Heart right ventricle (tissue), 16 donors: ENCODE measurements around the gene DHCR7. TPM values are rescaled to one million over a fixed set of nuclear protein-coding genes. Genes with fewer than 3 reads are reported as not detected.

Experiments used
- ATAC-seq, 8 donors: fragments of 200-7000 bp; cut with Tn5 transposase; one replicate each; pipeline ENCODE4 v1.9.1; 2020; ENCODE audit warnings: mild to moderate bottlenecking in 8 of 8, moderate library complexity in 8 of 8, moderate number of reproducible peaks in 1 of 8
- DNase-seq, 2 donors: peaks; one replicate each; pipeline ENCODE4 v3.0.0-alpha.2; 2020
- H3K27ac ChIP-seq, 10 donors: fragments of 200-600 bp; sonication (generic) in 2 of 10; one replicate each; pipeline versions ENCODE4 v1.5.0 to v1.8.0; 2020 to 2022; ENCODE audit warnings: mild to moderate bottlenecking in 3 of 10
- H3K27me3 ChIP-seq, 7 donors: fragments of 200-600 bp; one replicate each; pipeline ENCODE4 v1.8.0; 2021 to 2022; ENCODE audit warnings: mild to moderate bottlenecking in 2 of 7
- H3K36me3 ChIP-seq, 9 donors: fragments of 200-600 bp; sonication (generic) in 1 of 9; one replicate each; pipeline versions ENCODE4 v1.5.0 to v1.8.0; 2020 to 2022; ENCODE audit warnings: mild to moderate bottlenecking in 2 of 9
- H3K4me1 ChIP-seq, 9 donors: fragments of 200-600 bp; sonication (generic) in 1 of 9; one replicate each; pipeline versions ENCODE4 v1.5.0 to v1.8.0; 2020 to 2022; ENCODE audit warnings: mild to moderate bottlenecking in 4 of 9
- H3K4me3 ChIP-seq, 10 donors: fragments of 200-600 bp; sonication (generic) in 2 of 10; one replicate each; pipeline versions ENCODE4 v1.5.0 to v1.8.0; 2020 to 2022; ENCODE audit warnings: mild to moderate bottlenecking in 7 of 10, moderate library complexity in 2 of 10
- H3K9me3 ChIP-seq, 11 donors: fragments of 200-600 bp in 10 of 11; sonication (generic) in 2 of 11; one replicate each; pipeline versions ENCODE4 v1.5.0 to v1.8.0; 2013 to 2022; ENCODE audit warnings: mild to moderate bottlenecking in 2 of 11, control low read depth in 1 of 11, moderate library complexity in 1 of 11
- CTCF ChIP-seq, 9 donors: fragments of 200-600 bp; sonication (generic) in 2 of 9; IDR thresholded peaks; one replicate each; pipeline versions ENCODE4 v1.5.0 to v1.8.0; 2021 to 2022; ENCODE audit warnings: antibody characterized with exemption in 9 of 9, mild to moderate bottlenecking in 5 of 9, moderate library complexity in 1 of 9
- WGBS, 2 donors: extraction: QIAGEN DNeasy Blood & Tissue Kit; methylation state at CpG; one replicate each; pipeline ENCODE4 v1.1.7; 2013; ENCODE audit warnings: inconsistent platforms in 1 of 2; 5-methylcytosine and 5-hydroxymethylcytosine counted together
- intact Hi-C, 10 donors: fragments of 100-400 bp; cut with DNase I; formaldehyde crosslinking; loops; one replicate each; pipeline versions ENCODE4 v1.11.1 to v1.14.2; 2022
- polyA plus RNA-seq, 2 donors: library from polyadenylated mRNA; stranded (reverse); fragments of 200-250 nt; gene quantifications; one replicate each; pipeline ENCODE4 v1.2.3, GENCODE V29; 2013
- total RNA-seq, 10 donors: library from RNA; stranded (reverse); fragmentation: NEBNext Ultra II Directional in 3 of 10; extraction: Animal tissue kit (Norgen Biotek cat#: 25700) in 3 of 10; gene quantifications; one replicate each; pipeline versions ENCODE4 v1.2.1 to v1.2.4, GENCODE V29; 2021 to 2023
- donor health status: Arrhythmogenic right ventricular cardiomyopathy.
- donor health status: ischemic (EF 13 %, LVEDD 7.1; RV severe dilation, severe dysfunction).
- donor health status: healthy with polysubstance abuse.
- donor health status: DM: no; HTN: yes; CAD: no.
- donor health status: DM: no; HTN: no; CAD: no.
- donor health status: ischemic (EF 25% LVEDD 6.9; RV normal size, moderate dysfunction).
- donor health status: ischemic (EF 25% LVEDD 5.7; RV mildly dilated, moderate dysfunction).
- donor health status: healthy.
- donor health status: DM: yes; HTN: yes; CAD: no.
- donor health status: Ischemic cardiomyopathy.
- donor health status: ischemic (EF 35%, LVEDD 5.7; RV mildly dilated, moderate dysfunction).
- donor health status: nonischemic (EF 11% LVEDD 7.7; RV severe dilation, severe dysfunction).
- donor health status: DM: yes; HTN: yes; CAD: no.
- donor health status: PGD.
- donor health status: ischemic (EF 29% LVEDD 5.4; RV normal size, mild dysfunction).
- donor health status: nonischemic (EF 23%, LVEDD 6.1; RV moderate dilation, normal function).

The DHCR7 gene
- total and polyA plus RNA-seq, 12 donors, result 13.5 to 49.6 (median 28.1) TPM

GRCh38 chr11:71391796-71392195, 56.4 kb downstream of the DHCR7 start:
- no peak for ATAC-seq
- no peak for TF ChIP-seq CTCF (IDR thresholded peaks at IDR 0.05)
- WGBS, 2 donors, result 36 to 41% methylated on average over 8 of the region's 8 CpGs

GRCh38 chr11:71391352-71391751, 56.8 kb downstream of the DHCR7 start:
- ATAC-seq, result no peak
- no peak for DNase-seq
- no peaks in the 10 kb centered on the region for H3K36me3 ChIP-seq
- intact Hi-C loops, result no loop called here
- no peak for TF ChIP-seq CTCF (IDR thresholded peaks at IDR 0.05)
- H3K27me3 ChIP-seq, result peaks cover 0 to 78% (median 39%) of the 10 kb centered on the region in 7 donors
- no peak overlapping the region for H3K27ac ChIP-seq
- H3K4me3 ChIP-seq, result no peak overlapping the region
- WGBS, 2 donors, result 73 to 76% methylated on average over 5 of the region's 5 CpGs
- H3K9me3 ChIP-seq, result no peaks in the 10 kb centered on the region
- no peaks in the 10 kb centered on the region for H3K4me1 ChIP-seq

More at GRCh38 chr11:71391796-71392195, 56.4 kb downstream of the DHCR7 start:
- Histone ChIP-seq H3K4me1 (no peaks in the 10 kb centered on the region), H3K36me3 (no peaks in the 10 kb centered on the region), H3K27ac (no peak overlapping the region), H3K9me3 (no peaks in the 10 kb centered on the region), H3K4me3 (no peak overlapping the region), H3K27me3 (peaks cover 0 to 79% (median 41%) of the 10 kb centered on the region in 7 donors)
- DNase-seq, result no peak
- intact Hi-C loops, result no loop called here

GRCh38 chr11:71388637-71389235, 59.5 kb downstream of the DHCR7 start:
- H3K27ac ChIP-seq, result no peak overlapping the region
- intact Hi-C loops, result no loop called here
- no peaks in the 10 kb centered on the region for H3K9me3 ChIP-seq
- no peaks in the 10 kb centered on the region for H3K36me3 ChIP-seq
- no peak for ATAC-seq
- WGBS, 2 donors, result 81 to 83% methylated on average over 7 of the region's 7 CpGs
- DNase-seq, result no peak
- H3K4me3 ChIP-seq, result no peak overlapping the region
- no peaks in the 10 kb centered on the region for H3K4me1 ChIP-seq
- TF ChIP-seq CTCF (IDR thresholded peaks at IDR 0.05), result no peak
- peaks cover 0 to 60% (median 37%) of the 10 kb centered on the region in 7 donors for H3K27me3 ChIP-seq

GRCh38 chr11:71387784-71388636, 60.2 kb downstream of the DHCR7 start:
- Histone ChIP-seq H3K27ac (no peak overlapping the region), H3K4me3 (no peak overlapping the region), H3K27me3 (peaks cover 0 to 52% (median 33%) of the 10 kb centered on the region in 7 donors), H3K9me3 (no peaks in the 10 kb centered on the region), H3K36me3 (no peaks in the 10 kb centered on the region), H3K4me1 (no peaks in the 10 kb centered on the region)
- WGBS, 2 donors, result 86 to 88% methylated on average over 23 of the region's 23 CpGs
- intact Hi-C loops, result no loop called here
- TF ChIP-seq CTCF (IDR thresholded peaks at IDR 0.05), result no peak
- DNase-seq, result no peak
- no peak for ATAC-seq
